Pulmonary artery endothelial cell (primary cell): ENCODE measurements around the gene ZNF593. TPM values are rescaled to one million over a fixed set of nuclear protein-coding genes. Genes with fewer than 3 reads are reported as not detected.

Source experiments
- DNase-seq: peaks from one replicate; pipeline ENCODE4 v3.0.0-alpha.2; 2011; ENCODE audit warnings: low read depth, low spot score
- total RNA-seq: library from RNA; depleted of rRNA; stranded (reverse); fragments of >200 nt; gene quantifications from 2 replicates; pipeline ENCODE4 v1.2.3, GENCODE V29; 2014

ZNF593 gene
- total RNA-seq, 1 donor from 2014 or later: 43.9 TPM

DNA sequence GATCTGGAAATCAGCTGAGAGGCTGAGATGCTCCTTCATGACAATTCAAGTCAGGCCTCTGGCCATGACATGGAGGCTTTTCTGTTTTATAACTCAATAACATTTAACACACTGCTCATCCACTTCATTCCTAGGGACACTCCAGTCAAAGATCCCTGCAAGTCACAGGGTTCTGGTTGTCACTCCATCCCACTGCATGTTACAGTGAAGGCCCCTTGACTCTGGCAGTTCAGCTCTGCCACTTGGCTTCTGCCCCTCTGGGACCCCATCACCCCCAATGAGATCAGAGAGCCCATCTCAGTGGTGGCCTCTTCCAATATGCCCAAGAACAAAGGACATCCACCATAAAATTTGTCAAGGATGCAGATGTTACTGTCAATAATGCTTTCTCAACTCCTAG is 20.8 kb upstream of the ZNF593 start:
- no peak for DNase-seq

DNA sequence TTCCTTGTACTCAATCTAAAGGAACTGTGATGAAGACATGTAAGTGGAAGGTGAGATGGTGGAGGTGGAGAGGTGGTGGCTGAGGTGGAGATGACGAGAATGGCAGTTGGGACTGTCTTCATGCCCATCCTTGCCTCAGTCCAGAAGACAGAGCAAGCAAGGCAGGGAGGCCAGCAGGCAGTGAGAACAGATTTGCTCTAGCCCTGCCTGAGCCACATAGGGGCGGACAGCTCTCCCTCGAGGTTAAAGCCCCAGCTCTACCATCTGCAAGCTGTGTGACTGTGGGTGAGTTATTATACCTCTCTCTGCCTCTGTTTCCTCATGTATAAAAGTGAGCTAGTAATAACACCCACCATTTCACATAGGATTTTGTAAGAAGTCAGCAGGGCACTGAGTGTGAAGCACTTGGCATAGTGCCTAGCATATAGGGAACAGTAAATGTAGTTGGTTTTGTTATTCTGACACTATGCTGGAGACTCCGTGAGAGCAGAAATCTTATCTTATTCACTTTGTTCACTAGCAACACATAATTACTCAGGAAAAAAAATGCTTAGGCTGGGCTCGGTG is 15.7 kb upstream of the ZNF593 start:
- DNase-seq: no peak

GRCh38 chr1:26154750-26155149 is 15.0 kb upstream of the ZNF593 start:
- no peak for DNase-seq

GRCh38 chr1:26155370-26156284 is 14.1 kb upstream of the ZNF593 start:
- no peak for DNase-seq

DNA sequence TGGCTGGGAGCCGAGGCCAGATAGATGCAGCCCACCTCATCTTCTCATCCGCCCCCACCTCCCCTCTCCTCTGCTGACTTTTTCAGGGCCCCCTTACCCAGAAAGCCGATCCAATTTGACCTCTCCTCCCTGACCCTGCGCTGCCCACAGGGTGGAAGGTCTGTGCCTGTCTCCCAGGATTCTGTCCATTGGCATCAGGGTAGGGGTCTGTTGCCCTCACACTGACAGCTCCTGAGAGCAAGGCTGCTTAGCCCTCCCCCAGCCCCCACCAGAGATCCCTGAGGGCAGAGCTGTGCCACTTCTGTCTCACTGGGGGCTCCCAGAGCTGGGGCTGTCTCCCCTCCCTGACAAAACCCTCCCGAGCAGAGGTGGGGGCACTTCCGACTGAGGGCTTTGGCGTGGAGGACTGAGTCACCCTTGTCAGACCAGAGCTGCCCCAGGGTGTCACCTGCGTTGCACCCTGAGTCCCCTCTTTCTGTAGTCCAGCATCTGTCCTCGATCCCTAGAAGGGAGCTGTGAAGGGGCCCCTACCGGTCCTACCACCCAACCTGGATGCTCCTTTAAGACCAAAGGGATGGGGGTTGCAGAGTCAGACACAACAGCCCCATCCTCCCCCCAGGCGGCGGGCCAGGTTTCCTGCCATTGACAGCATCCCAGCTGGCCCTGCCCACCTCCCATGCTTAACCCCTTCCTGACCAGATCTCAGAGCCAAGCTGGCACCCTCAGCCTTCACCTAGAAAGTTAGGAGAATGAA is 13.2 kb upstream of the ZNF593 start:
- DNase-seq: no peak

GRCh38 chr1:26158271-26158907 is 11.3 kb upstream of the ZNF593 start:
- DNase-seq: no peak

- DNase-seq: no peak
These were observed 10.6 kb upstream of the ZNF593 start, which contains the start of gene FAM110D for GRCh38 chr1:26158908-26159742. FAM110D (plus strand) TSS chr1:26159079; CDS start chr1:26161292, 2,213 bp downstream.

- DNase-seq: no peak
These were observed 10.0 kb upstream of the ZNF593 start for GRCh38 chr1:26159743-26160039.

GRCh38 chr1:26160527-26161414 is 8.9 kb upstream of the ZNF593 start:
- no peak for DNase-seq

DNA sequence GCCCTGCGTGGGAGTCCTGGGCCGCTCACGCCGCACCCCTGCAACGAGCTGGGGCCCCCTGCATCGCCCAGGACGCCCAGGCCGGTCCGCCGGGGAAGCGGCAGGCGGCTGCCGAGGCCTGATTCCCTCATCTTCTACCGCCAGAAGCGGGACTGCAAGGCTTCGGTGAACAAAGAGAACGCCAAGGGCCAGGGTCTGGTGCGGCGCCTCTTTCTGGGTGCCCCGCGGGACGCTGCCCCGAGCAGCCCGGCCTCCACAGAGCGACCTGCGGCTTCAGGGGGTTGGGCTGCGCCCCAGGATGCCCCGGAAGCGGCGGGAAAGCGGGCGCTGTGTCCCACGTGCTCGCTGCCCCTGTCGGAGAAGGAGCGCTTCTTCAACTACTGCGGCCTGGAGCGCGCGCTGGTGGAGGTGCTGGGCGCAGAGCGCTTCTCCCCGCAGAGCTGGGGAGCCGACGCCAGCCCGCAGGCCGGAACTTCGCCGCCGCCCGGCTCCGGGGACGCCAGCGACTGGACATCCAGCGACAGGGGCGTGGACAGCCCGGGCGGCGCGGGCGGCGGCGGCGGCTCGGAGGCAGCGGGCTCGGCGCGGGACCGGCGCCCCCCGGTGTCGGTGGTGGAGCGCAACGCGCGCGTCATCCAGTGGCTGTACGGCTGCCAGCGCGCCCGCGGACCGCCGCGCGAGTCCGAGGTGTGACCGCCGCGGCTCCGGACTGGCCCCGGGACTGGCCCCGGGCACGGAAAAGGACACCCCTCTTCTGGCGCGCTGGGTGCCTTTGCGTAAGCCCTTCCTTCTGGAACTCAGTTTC is 8.1 kb upstream of the ZNF593 start:
- no peak for DNase-seq

GRCh38 chr1:26162220-26162709 is 7.4 kb upstream of the ZNF593 start:
- no peak for DNase-seq

GRCh38 chr1:26163684-26164035 is 6.0 kb upstream of the ZNF593 start:
- DNase-seq: no peak

DNA sequence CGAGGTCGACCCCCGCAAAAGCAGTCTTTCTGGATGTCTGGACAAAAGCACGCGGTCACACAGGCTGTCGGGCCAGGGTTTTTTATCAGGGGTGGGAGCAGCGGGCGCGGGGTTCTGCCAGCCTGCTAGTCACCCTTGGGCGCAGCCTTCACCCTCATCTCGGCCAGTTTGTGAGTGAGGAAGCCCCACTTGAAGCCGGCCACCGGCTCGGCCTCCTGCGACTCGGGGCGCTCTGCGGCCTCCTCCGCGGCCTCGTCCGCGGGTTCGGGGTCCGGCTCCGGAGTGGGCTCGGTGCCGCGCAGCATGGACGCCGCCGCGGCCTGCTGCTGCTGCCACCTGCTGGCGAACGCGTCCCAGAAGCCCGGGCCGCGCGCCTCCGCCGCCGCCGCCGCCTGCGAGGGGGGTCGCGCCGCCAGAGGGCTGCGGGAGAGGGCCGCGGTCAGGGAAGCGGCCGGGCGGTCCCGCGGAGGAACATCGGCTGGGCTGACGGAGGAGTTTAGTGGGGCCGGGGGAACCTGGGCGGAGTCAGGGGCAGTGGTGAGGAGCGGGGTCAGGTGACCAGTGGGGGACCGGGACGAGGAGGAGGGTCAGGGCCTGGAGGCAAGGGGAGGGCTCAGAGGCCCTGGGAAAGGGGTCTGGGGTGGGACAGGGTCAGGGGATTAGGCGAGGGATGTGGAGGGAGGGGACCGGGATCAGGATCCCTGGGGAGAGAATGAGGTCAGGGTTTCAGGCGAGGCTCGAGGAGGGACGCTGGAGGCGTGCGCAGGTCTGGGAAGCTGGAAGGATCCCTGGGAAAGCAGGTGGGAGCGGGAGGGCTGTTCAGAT is 5.5 kb upstream of the ZNF593 start:
- DNase-seq: no peak

GRCh38 chr1:26164861-26165842 is 4.6 kb upstream of the ZNF593 start:
- no peak for DNase-seq

GRCh38 chr1:26166719-26167281 is 2.9 kb upstream of the ZNF593 start:
- no peak for DNase-seq

DNA sequence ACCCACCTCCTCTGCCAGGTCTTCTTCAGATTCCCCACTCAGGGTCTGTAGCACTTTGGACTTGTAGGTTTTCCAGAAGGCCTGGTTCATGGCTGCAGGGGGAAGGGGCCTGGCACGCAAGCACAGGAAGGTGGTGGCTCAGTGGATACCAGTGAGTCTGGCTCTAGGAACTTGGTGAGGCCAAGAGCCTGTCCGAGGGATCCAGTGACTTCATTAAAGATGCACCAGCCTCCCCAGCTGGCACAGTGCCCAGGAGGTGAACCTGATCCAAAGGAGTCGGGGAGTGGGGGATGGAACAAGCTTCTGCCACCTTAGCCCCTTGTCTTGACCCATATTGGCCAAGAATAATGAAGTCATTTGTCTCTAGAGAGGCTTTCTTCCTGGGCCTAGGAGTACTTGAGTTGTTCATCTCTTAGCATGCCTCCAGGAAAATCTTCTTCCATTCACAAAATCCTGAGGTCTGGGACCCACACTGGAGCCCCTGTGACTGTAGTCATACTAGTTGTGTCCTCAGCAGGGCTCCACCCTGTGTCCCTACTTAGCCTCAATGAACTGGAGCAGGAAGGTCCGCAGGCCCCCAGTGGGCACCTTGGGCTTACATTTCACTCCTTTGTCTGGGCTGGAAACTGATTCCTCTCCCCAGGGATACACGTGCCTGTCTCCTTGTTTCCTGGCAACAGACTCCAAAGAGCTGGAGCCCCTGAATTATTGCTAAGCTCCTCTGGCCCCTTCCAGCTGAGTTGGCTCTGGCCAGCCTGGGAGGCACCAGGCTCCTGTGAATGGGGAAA is 1.1 kb upstream of the ZNF593 start, which contains the start of gene C1orf232:
Gene C1orf232 (minus strand): TSS at position 554 of the 788 bp plus-strand sequence. CDS start 464 bp downstream, at position 90.
- no peak for DNase-seq
